Vagina (tissue), 2 donors: Measurements from ENCODE around the gene EVC2. TPM values are rescaled to one million over a fixed set of nuclear protein-coding genes. Genes with fewer than 3 reads are reported as not detected.
"Not testable (repeated sequence)": the region's sequence is repeated elsewhere in the genome, so short reads cannot be mapped to it uniquely, and the experiment has no call there.

Experiments
- DNase-seq, 2 donors: peaks; one replicate each; pipeline ENCODE4 v3.0.0-alpha.2; 2017; ENCODE audit errors: extremely low spot score in 2 of 2
- H3K27ac ChIP-seq: fragments of 200-600 bp; sonication (generic); one replicate; pipeline ENCODE4 v1.5.1; 2019
- H3K27me3 ChIP-seq: fragments of 200-600 bp; sonication (generic); one replicate; pipeline ENCODE4 v1.5.1; 2019
- H3K36me3 ChIP-seq, 2 donors: fragments of 200-600 bp; sonication (generic); one replicate each; pipeline ENCODE4 v1.5.1; 2017 to 2019
- H3K4me1 ChIP-seq: fragments of 200-600 bp; sonication (generic); one replicate; pipeline ENCODE4 v1.5.1; 2019
- H3K4me3 ChIP-seq, 2 donors: fragments of 200-600 bp; sonication (generic); 1 replicate in 1 of 2; 2 replicates in 1 of 2; pipeline ENCODE4 v1.5.1; 2016 to 2019
- H3K9me3 ChIP-seq: fragments of 200-600 bp; sonication (generic); one replicate; pipeline ENCODE4 v1.5.1; 2019
- CTCF ChIP-seq, 3 experiments: fragments of 450-650 bp in 2 of 3; fragments of 200-600 bp in 1 of 3; sonication (generic) in 1 of 3; IDR thresholded peaks; one replicate each; pipeline ENCODE4 v1.5.1; 2017 to 2019; ENCODE audit warnings: antibody characterized with exemption in 3 of 3, mild to moderate bottlenecking in 2 of 3, moderate library complexity in 2 of 3
- POLR2A ChIP-seq, 2 donors: fragments of 450-650 bp; IDR thresholded peaks; one replicate each; pipeline ENCODE4 v1.6.1; 2017; ENCODE audit warnings: antibody characterized with exemption in 2 of 2, mild to moderate bottlenecking in 2 of 2, moderate library complexity in 2 of 2
- POLR2AphosphoS5 ChIP-seq, 2 donors: sonication (generic); formaldehyde crosslinking; IDR thresholded peaks; one replicate each; pipeline ENCODE4 v1.9.0; 2017; ENCODE audit warnings: antibody characterized with exemption in 2 of 2, mild to moderate bottlenecking in 2 of 2, low read depth in 1 of 2; ENCODE audit not compliant: insufficient read depth in 1 of 2
- intact Hi-C: fragments of 100-400 bp; cut with DNase I; formaldehyde crosslinking; loops from one replicate; pipeline ENCODE4 v1.15.1; 2023
- total RNA-seq: library from RNA; depleted of rRNA; stranded (reverse); fragments of >200 nt; gene quantifications from one replicate; pipeline ENCODE4 v1.2.3, GENCODE V29; 2016

The EVC2 gene
- total RNA-seq, 1 donor from 2014 or later = 23.8 TPM

GRCh38 chr4:5611750-5612149 lies 96.6 kb downstream of the EVC2 start:
- Histone ChIP-seq H3K27me3 (no peaks in the 10 kb centered on the region), H3K4me1 (no peaks in the 10 kb centered on the region), H3K36me3 (peaks cover 0 to 21% of the 10 kb centered on the region in 2 donors), H3K4me3 (no peak overlapping the region), H3K27ac (no peak overlapping the region), H3K9me3 (no peaks in the 10 kb centered on the region)
- intact Hi-C loops = no loop called here
- no peak for DNase-seq
- TF ChIP-seq CTCF (IDR thresholded peaks at IDR 0.05) (no peak), POLR2A (IDR thresholded peaks at IDR 0.05) (no peak), POLR2AphosphoS5 (IDR thresholded peaks at IDR 0.05; ENCODE audit: insufficient read depth in 1 of 2, low read depth in 1 of 2) (no peak)

GRCh38 chr4:5609306-5610007 lies 98.9 kb downstream of the EVC2 start:
- Histone ChIP-seq H3K9me3 (no peaks in the 10 kb centered on the region), H3K27ac (no peak overlapping the region), H3K36me3 (peaks cover 0 to 9% of the 10 kb centered on the region in 2 donors), H3K4me3 (no peak overlapping the region), H3K27me3 (no peaks in the 10 kb centered on the region), H3K4me1 (no peaks in the 10 kb centered on the region)
- intact Hi-C loops = no loop called here
- peak in 1 of 2 donors; percentile 64 for DNase-seq
- TF ChIP-seq POLR2AphosphoS5 (IDR thresholded peaks at IDR 0.05; ENCODE audit: insufficient read depth in 1 of 2, low read depth in 1 of 2) (no peak), POLR2A (IDR thresholded peaks at IDR 0.05) (no peak), CTCF (IDR thresholded peaks at IDR 0.05) (no peak)

GRCh38 chr4:5593828-5594227 lies 114.5 kb downstream of the EVC2 start:
- intact Hi-C loops, H3K4me1 ChIP-seq, H3K27me3 ChIP-seq, H3K36me3 ChIP-seq, DNase-seq, H3K9me3 ChIP-seq, H3K27ac ChIP-seq, H3K4me3 ChIP-seq: not testable (repeated sequence)

GRCh38 chr4:5592272-5592671 lies 116.1 kb downstream of the EVC2 start:
- no peaks in the 10 kb centered on the region for H3K9me3 ChIP-seq
- no peak overlapping the region for H3K4me3 ChIP-seq
- no peaks in the 10 kb centered on the region for H3K4me1 ChIP-seq
- TF ChIP-seq POLR2A (IDR thresholded peaks at IDR 0.05) = no peak
- no peak for TF ChIP-seq POLR2AphosphoS5 (IDR thresholded peaks at IDR 0.05; ENCODE audit: insufficient read depth in 1 of 2, low read depth in 1 of 2)
- TF ChIP-seq CTCF (IDR thresholded peaks at IDR 0.05) = no peak
- DNase-seq = no peak
- intact Hi-C loops = no loop called here
- no peak overlapping the region for H3K27ac ChIP-seq
- H3K27me3 ChIP-seq = no peaks in the 10 kb centered on the region
- H3K36me3 ChIP-seq = no peaks in the 10 kb centered on the region

GRCh38 chr4:5589495-5589894 lies 118.9 kb downstream of the EVC2 start:
- no peak for DNase-seq
- intact Hi-C loops = no loop called here
- no peaks in the 10 kb centered on the region for H3K27me3 ChIP-seq
- TF ChIP-seq CTCF (IDR thresholded peaks at IDR 0.05) (no peak), POLR2A (IDR thresholded peaks at IDR 0.05) (no peak), POLR2AphosphoS5 (IDR thresholded peaks at IDR 0.05; ENCODE audit: insufficient read depth in 1 of 2, low read depth in 1 of 2) (no peak)
- H3K9me3 ChIP-seq = no peaks in the 10 kb centered on the region
- peaks cover 0 to 2% of the 10 kb centered on the region in 2 donors for H3K36me3 ChIP-seq
- no peak overlapping the region for H3K27ac ChIP-seq
- H3K4me1 ChIP-seq = no peaks in the 10 kb centered on the region
- H3K4me3 ChIP-seq = no peak overlapping the region
